Muscle layer of duodenum (tissue), 2 donors: ENCODE data around the gene LY9.
"Not testable (repeated sequence)": the region's sequence is repeated elsewhere in the genome, so short reads cannot be mapped to it uniquely, and the experiment has no call there.

ENCODE experiments used
- H3K27ac ChIP-seq: one replicate; pipeline ENCODE4 v1.7.0; 2013; ENCODE audit warnings: mild to moderate bottlenecking, low read length
- H3K27me3 ChIP-seq: one replicate; pipeline ENCODE4 v1.7.0; 2013; ENCODE audit warnings: low read depth, mild to moderate bottlenecking, control low read depth, low read length
- H3K36me3 ChIP-seq, 2 donors: one replicate each; pipeline ENCODE4 v1.7.0; 2013; ENCODE audit warnings: low read length in 2 of 2, control low read depth in 1 of 2, mild to moderate bottlenecking in 1 of 2; ENCODE audit not compliant: insufficient read depth in 2 of 2, control insufficient read depth in 1 of 2
- H3K4me1 ChIP-seq, 2 donors: one replicate each; pipeline ENCODE4 v1.7.0; 2013; ENCODE audit warnings: low read length in 2 of 2, mild to moderate bottlenecking in 2 of 2, control low read depth in 1 of 2, moderate library complexity in 1 of 2; ENCODE audit not compliant: insufficient read depth in 2 of 2, control insufficient read depth in 1 of 2
- H3K4me3 ChIP-seq, 2 donors: one replicate each; pipeline ENCODE4 v1.7.0; 2013; ENCODE audit warnings: low read length in 2 of 2, low read depth in 1 of 2, mild to moderate bottlenecking in 1 of 2
- H3K9me3 ChIP-seq, 2 donors: one replicate each; pipeline ENCODE4 v1.7.0; 2013; ENCODE audit warnings: low read length in 2 of 2, control low read depth in 1 of 2, mild to moderate bottlenecking in 1 of 2; ENCODE audit not compliant: control insufficient read depth in 1 of 2
- donor health status: healthy.

Gene LY9

GRCh38 chr1:160874935-160875334 is 79.0 kb downstream of the LY9 start:
- H3K27ac ChIP-seq, result no peak overlapping the region
- H3K27me3 ChIP-seq, result no peaks in the 10 kb centered on the region
- no peaks in the 10 kb centered on the region for H3K36me3 ChIP-seq
- H3K4me3 ChIP-seq, result no peak overlapping the region
- no peaks in the 10 kb centered on the region for H3K9me3 ChIP-seq
- H3K4me1 ChIP-seq, result no peaks in the 10 kb centered on the region

GRCh38 chr1:160875591-160875990 is 79.6 kb downstream of the LY9 start:
- H3K4me3 ChIP-seq, H3K27me3 ChIP-seq, H3K9me3 ChIP-seq, H3K27ac ChIP-seq, H3K4me1 ChIP-seq, H3K36me3 ChIP-seq: not testable (repeated sequence)

- Histone ChIP-seq H3K4me1 (no peaks in the 10 kb centered on the region), H3K4me3 (no peak overlapping the region), H3K9me3 (no peaks in the 10 kb centered on the region), H3K27me3 (no peaks in the 10 kb centered on the region), H3K36me3 (no peaks in the 10 kb centered on the region), H3K27ac (no peak overlapping the region)
Measured at GRCh38 chr1:160876311-160876710, 80.3 kb downstream of the LY9 start.

GRCh38 chr1:160877221-160877620 is 81.2 kb downstream of the LY9 start:
- Histone ChIP-seq H3K36me3 (no peaks in the 10 kb centered on the region), H3K27me3 (no peaks in the 10 kb centered on the region), H3K9me3 (no peaks in the 10 kb centered on the region), H3K27ac (no peak overlapping the region), H3K4me1 (no peaks in the 10 kb centered on the region), H3K4me3 (no peak overlapping the region)
